Measurements from ENCODE around the gene DDRGK1. TPM values are rescaled to one million over a fixed set of nuclear protein-coding genes. Genes with fewer than 3 reads are reported as not detected.
"Not testable (repeated sequence)": the region's sequence is repeated elsewhere in the genome, so short reads cannot be mapped to it uniquely, and the experiment has no call there.

DDRGK1 gene
- polyA plus RNA-seq, 10 donors, result 23.7 to 33.4 (median 26.6) TPM

DNA sequence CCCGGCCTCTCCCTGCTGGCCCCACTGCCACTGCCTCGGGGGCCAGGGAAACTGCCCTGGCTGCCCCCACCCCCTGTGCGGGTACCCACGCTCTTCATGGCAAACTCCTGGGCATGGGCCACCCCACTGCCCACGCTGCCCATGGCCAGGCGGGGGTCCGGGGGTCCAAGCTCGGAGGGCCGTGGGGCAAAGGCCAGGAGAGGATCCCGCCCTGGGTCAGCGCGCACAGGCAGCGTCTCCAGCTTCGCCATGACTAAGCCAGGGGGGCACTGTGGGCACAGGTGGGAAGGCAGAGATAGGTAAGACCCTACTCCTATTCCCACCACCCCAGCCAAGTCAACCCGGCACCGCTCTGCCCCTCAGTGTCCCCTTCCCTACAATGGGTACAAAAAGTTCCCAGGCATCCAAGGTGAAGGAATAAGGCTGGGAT is 37.6 kb downstream of the DDRGK1 start:
- DNase-seq, result no peak

- no peak for DNase-seq
These were observed 38.1 kb downstream of the DDRGK1 start for GRCh38 chr20:3166338-3166912.

DNA sequence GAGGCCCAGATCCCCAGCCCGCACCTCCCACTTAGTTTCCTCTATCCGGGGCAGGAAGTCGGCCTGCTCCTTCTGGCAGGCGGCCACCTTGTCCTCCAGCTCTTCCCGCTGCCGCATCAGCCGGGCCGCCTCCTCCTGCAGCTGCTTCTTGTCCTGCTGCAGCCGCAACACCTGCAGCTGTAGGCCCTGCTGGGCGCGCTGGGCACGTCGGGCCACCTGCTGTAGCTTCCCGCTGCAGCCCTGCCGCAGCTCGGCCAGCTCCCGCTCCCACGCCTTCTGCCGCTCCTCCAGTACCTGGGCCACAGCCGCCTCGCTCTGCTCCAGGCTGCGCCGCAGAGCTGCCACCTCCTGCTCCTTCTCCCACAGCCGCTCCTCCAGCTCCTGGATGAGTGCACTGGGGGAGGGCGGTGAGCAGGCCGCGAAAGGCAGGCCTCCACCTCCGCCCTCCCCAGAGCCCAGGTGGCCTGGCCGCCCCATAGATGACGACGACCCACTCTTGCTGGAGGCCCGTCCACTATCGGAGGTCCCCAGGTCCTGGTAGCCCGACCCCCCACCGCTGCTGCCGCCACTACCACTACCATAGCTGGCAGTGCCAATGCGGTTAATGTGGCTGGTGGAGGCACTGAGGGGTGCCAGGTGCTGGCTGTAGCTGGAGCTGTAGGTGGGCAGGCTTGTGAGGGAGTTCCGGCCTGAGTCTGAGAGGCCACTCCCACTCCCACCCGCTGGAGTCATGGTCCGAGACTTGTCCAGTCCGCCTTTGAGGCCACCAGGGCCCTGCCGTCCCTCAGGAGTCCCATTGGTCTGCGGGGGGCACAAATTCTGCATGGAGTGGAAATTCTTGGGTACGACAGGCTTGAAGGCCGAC is 38.8 kb downstream of the DDRGK1 start:
- DNase-seq, result peak; percentile 33 to 89 (median 69)

DNA sequence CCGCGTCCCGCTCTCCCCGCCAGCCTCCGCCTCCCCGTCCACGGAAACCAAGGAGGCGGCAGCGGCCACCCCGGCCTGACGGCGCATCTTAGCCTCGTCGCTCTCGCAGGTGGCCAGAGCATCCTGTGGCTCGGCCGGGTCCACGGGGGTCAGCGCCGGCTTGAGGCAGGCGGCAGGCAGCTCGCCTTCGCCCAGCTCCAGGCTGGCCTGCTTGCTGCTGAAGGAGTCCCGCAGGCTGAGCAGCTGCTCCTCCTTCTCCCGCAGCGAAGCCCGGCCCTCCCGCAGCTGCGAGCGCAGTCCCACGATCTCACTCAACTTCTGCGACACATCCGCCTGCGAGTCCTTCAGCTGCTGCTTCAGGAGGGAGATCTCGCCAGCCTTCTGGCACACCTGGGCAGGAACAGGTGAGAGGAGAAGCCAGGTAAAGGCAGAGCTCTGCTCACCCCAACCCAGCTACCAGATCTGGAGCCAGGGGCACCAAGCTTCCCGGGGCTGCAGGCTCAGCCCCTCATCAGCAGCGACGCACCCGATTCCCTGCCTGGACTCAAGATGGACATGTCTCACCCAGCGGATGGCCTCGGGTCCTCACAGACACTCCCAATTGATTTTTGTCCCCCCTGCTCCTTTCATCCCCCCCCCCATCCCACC is 39.6 kb downstream of the DDRGK1 start:
- DNase-seq, result no peak

GRCh38 chr20:3164043-3164762 is 40.3 kb downstream of the DDRGK1 start:
- no peak for DNase-seq

DNA sequence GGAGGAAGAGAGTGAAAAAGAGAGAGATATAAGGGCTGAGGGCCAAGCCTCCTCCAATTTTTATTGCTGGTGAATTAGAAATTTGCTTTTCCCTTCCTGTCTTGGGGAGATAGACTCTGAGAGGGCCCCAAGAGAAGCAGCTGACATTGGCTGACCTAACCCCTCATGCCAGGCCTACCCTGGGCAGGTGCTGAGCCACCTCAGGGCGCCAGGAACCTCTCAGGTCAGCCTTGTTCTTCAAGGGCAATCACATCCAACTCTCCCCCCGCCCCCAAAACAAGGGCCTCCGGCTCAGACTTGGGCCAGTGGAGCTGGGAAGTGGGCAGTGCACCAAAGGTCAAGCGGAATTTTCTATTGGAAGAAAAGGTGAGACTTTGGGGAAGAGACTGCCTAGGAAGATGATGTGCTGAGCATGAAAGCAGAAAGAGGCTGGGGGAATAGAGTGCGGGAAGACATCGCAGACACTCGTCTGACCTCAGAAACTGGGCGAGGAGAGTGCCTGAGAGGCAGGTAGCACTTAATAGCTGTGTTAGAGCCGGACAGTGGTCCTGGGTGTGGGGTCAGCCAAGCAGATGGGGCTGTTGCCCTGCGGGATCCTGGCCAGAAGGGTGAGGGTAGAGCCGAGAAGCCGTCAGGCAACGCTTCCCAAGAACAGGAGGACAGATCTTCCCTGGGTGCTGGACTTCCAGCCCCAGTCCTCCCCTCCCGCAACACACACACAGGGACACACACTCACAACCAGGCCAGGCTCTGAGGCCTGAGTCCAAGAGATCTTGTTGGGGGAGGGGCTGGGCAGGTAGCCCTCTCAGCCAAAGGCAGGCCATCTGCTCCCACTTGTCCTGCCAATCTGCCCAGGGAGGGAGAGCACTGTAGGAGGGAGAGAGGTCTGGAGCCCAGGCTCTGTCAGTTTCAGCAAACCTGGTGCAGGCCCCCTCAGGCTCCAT is 41.1 kb downstream of the DDRGK1 start:
- no peak for DNase-seq

GRCh38 chr20:3162080-3162611 is 42.3 kb downstream of the DDRGK1 start:
- no peak for DNase-seq

GRCh38 chr20:3161316-3162079 is 43.0 kb downstream of the DDRGK1 start:
- no peak for DNase-seq

DNA sequence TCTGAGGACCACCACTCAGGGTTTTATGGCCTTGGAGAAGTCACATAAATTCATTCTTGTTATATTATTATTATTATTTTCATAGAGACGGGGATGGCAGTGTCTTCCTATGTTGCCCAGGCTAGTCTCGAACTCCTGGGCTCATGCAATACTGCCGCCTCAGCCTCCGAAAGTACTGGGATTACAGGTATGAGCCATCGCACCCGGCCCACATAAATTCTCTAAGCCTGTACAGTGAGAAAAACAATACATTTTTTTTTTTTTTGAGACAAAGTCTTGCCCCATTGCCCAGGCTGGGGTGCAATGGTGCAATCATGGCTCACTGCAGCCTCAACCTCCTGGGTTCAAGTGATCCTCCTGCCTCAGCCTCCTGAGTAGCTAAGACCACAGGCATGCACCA is 44.1 kb downstream of the DDRGK1 start:
- DNase-seq, result no peak

- DNase-seq, result no peak
These were observed 45.5 kb downstream of the DDRGK1 start for GRCh38 chr20:3158968-3159431.

GRCh38 chr20:3157817-3158216 is 46.7 kb downstream of the DDRGK1 start:
- no peak for DNase-seq

- DNase-seq, result no peak
These were observed 47.5 kb downstream of the DDRGK1 start for GRCh38 chr20:3156811-3157619.

DNA sequence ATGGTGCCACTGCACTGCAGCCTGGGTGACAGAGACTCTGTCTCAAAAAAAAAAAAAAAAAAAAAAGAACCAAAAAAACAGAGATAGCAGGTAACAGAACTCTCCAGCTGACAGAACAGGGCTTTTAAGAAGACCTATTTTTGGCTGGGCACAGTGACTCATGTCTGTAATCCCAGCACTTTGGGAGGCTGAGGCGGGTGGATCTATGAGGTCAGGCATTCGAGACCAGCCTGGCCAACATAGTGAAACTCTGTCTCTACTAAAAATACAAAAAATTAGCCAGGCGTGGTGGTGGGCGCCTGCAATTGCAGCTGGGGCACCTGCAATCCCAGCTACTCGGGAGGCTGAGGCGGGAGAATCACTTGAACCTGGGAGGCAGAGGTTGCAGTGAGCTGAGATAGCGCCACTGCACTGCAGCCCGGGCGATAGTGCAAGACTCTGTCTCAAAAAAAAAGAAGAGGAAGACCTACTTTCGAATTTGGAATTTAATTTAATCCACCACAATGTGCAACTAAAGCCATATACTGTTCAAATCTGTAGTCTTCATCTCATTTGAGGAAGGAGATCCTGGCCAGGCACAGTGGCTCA is 52.3 kb downstream of the DDRGK1 start:
- DNase-seq, result not testable (repeated sequence)

DNA sequence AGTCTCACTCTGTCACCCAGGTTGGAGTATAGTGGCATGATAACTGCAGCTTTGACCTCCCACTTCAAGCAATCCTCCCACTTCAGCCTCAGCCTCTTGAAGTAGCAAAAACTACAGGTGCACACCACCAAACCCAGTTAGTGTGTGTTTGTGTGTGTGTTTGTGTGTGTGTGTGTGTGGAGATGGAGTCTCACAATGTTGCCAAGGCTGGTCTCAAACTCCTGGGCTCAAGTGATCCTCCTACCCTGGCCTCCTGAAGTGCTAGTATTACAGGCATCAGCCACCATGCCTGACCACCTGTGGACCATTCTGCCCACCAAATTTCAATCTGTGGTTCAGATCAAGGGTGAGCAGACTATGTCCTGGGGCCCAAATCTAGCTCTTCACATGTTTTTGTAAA is 53.6 kb downstream of the DDRGK1 start:
- no peak for DNase-seq

GRCh38 chr20:3146732-3147341 is 57.6 kb downstream of the DDRGK1 start:
- DNase-seq, result no peak

- no peak for DNase-seq
These were observed 62.7 kb downstream of the DDRGK1 start for GRCh38 chr20:3141757-3142156.

All from muscle of back (tissue), 11 donors.